Osteoblast (primary cell): Measurements from ENCODE around the gene IL1RAPL1. TPM values are rescaled to one million over a fixed set of nuclear protein-coding genes. Genes with fewer than 3 reads are reported as not detected.

Source experiments
- DNase-seq: peaks from one replicate; pipeline ENCODE4 v3.0.0; 2011; ENCODE audit warnings: low spot score, mixed read lengths; ENCODE audit not compliant: insufficient read length; ENCODE audit errors: missing footprints
- H2AFZ ChIP-seq: 2 replicates; pipeline ENCODE4 v1.6.0; 2011; ENCODE audit warnings: mild to moderate bottlenecking, low read length
- H3K27ac ChIP-seq: 2 replicates; pipeline ENCODE4 v1.5.1; 2011; ENCODE audit warnings: mild to moderate bottlenecking, low read depth, low read length, moderate library complexity
- H3K27me3 ChIP-seq: 2 replicates; pipeline ENCODE4 v1.6.0; 2012; ENCODE audit warnings: mild to moderate bottlenecking, control low read depth, inconsistent platforms, low read length, moderate library complexity; ENCODE audit not compliant: insufficient read depth
- H3K36me3 ChIP-seq: 2 replicates; pipeline ENCODE4 v1.5.1; 2011; ENCODE audit warnings: mild to moderate bottlenecking, low read length, control low read depth, moderate library complexity; ENCODE audit not compliant: insufficient read depth
- H3K4me1 ChIP-seq: 2 replicates; pipeline ENCODE4 v1.5.1; 2011; ENCODE audit warnings: mild to moderate bottlenecking, low read length, control low read depth, moderate library complexity; ENCODE audit not compliant: insufficient read depth
- H3K4me2 ChIP-seq: 2 replicates; pipeline ENCODE4 v1.6.0; 2011; ENCODE audit warnings: mild to moderate bottlenecking, low read length; ENCODE audit not compliant: insufficient read depth
- H3K4me3 ChIP-seq: fragments of 200-600 bp; sonication (generic); 3 replicates; pipeline ENCODE4 v1.5.1; 2012; ENCODE audit warnings: mild to moderate bottlenecking, low read length, inconsistent platforms; ENCODE audit not compliant: insufficient read depth
- H3K79me2 ChIP-seq: 2 replicates; pipeline ENCODE4 v1.6.0; 2012; ENCODE audit warnings: mild to moderate bottlenecking, low read length, control low read depth, inconsistent platforms; ENCODE audit not compliant: insufficient read depth
- H3K9me3 ChIP-seq: 2 replicates; pipeline ENCODE4 v1.5.1; 2011; ENCODE audit warnings: low read depth, low read length, control low read depth
- H4K20me1 ChIP-seq: 2 replicates; pipeline ENCODE4 v1.6.0; 2012; ENCODE audit warnings: mild to moderate bottlenecking, low read length, control low read depth; ENCODE audit not compliant: insufficient read depth
- total RNA-seq: library from RNA; depleted of rRNA; stranded (reverse); fragments of >200 nt; gene quantifications from 2 replicates; pipeline ENCODE4 v1.2.3, GENCODE V29; 2012
- TF ChIP-seq, protein P1 (sequence below): IDR thresholded peaks from 2 replicates; pipeline ENCODE4 v1.5.1; 2011; ENCODE audit warnings: mild to moderate bottlenecking, low read depth, low read length, moderate library complexity; ENCODE audit errors: extremely low read depth

The IL1RAPL1 gene
- total RNA-seq, 1 donor: under 0.01 TPM

DNA sequence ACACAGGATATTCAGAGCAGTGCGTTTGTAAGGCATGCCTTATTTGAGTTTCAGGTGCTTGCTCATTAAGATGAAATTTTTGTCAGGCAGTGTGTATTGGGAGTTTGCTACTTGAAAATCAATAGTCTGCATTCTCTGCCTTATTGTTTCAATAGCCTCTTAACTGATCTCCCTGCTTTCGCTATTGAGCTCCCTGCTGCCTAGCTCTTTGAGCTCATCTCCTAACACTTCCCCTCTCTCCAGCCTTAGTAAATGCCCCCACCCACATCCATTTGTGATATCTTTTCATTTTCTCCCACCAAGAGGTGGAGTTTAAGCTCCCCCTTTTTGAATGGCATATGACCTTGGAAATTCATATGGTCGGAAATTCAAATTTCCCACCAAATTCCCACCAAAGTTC, 256.6 kb downstream of the IL1RAPL1 start:
- TF ChIP-seq, protein P1, sequence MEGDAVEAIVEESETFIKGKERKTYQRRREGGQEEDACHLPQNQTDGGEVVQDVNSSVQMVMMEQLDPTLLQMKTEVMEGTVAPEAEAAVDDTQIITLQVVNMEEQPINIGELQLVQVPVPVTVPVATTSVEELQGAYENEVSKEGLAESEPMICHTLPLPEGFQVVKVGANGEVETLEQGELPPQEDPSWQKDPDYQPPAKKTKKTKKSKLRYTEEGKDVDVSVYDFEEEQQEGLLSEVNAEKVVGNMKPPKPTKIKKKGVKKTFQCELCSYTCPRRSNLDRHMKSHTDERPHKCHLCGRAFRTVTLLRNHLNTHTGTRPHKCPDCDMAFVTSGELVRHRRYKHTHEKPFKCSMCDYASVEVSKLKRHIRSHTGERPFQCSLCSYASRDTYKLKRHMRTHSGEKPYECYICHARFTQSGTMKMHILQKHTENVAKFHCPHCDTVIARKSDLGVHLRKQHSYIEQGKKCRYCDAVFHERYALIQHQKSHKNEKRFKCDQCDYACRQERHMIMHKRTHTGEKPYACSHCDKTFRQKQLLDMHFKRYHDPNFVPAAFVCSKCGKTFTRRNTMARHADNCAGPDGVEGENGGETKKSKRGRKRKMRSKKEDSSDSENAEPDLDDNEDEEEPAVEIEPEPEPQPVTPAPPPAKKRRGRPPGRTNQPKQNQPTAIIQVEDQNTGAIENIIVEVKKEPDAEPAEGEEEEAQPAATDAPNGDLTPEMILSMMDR: no peak
- Histone ChIP-seq H3K79me2 (no peaks in the 10 kb centered on the region), H3K4me3 (no peak overlapping the region)

DNA sequence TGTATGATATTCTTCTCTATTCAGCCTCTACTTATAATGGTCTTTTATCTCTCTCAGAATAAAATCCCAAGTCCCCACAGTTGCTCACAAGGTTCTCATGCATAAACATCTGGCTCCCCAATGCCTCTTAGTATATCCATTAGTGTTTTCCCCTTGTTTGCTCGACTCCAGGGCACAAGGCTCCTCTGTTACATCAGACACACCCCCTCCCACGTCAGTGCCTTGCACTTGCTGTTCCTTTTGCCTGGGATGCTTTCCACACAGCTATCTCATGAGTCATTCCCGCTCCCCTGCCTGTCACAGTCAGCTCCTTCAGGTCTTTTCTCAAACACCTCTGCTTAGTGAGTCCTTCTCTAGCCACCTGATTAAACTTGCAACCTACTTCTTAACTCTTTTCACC, 260.2 kb downstream of the IL1RAPL1 start:
- Histone ChIP-seq H3K27me3 (no peaks in the 10 kb centered on the region), H2AFZ (no peak overlapping the region), H4K20me1 (no peaks in the 10 kb centered on the region), H3K4me2 (no peak overlapping the region), H3K36me3 (no peaks in the 10 kb centered on the region), H3K4me3 (no peak overlapping the region), H3K27ac (no peak overlapping the region), H3K79me2 (no peaks in the 10 kb centered on the region), H3K9me3 (no peaks in the 10 kb centered on the region), H3K4me1 (no peaks in the 10 kb centered on the region)
- DNase-seq: no peak
- TF ChIP-seq, protein P1: no peak

More for the DNA sequence above, 256.6 kb downstream of the IL1RAPL1 start:
- DNase-seq: no peak
- no peaks in the 10 kb centered on the region for H3K9me3 ChIP-seq
- H3K4me1 ChIP-seq: no peaks in the 10 kb centered on the region
- H3K27me3 ChIP-seq: no peaks in the 10 kb centered on the region
- H3K4me2 ChIP-seq: no peak overlapping the region
- no peaks in the 10 kb centered on the region for H4K20me1 ChIP-seq
- no peaks in the 10 kb centered on the region for H3K36me3 ChIP-seq
- H3K27ac ChIP-seq: no peak overlapping the region
- H2AFZ ChIP-seq: no peak overlapping the region

DNA sequence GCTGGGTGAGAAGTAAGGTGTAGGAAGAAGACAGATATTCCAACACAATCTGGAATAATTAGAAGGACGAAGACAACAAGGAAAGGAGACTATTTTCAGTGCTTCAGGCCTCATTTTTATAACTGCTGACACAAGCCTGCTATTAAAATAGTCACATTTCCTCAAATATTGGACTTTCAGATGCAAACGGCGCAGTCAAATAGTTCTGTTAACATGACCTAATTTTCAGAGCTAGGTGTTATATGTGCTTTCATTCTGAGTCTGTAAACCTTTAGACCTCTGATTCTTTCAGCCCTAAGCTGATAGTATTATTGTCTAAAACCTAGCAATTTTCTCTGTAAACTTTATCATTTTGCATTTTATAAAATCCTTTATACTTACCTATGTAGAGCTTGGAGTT, 261.5 kb downstream of the IL1RAPL1 start:
- Histone ChIP-seq H3K79me2 (no peaks in the 10 kb centered on the region), H2AFZ (no peak overlapping the region), H3K4me1 (no peaks in the 10 kb centered on the region), H3K27ac (no peak overlapping the region), H4K20me1 (no peaks in the 10 kb centered on the region), H3K4me2 (no peak overlapping the region), H3K4me3 (no peak overlapping the region), H3K36me3 (no peaks in the 10 kb centered on the region), H3K9me3 (no peaks in the 10 kb centered on the region), H3K27me3 (no peaks in the 10 kb centered on the region)
- DNase-seq: no peak
- TF ChIP-seq, protein P1: no peak

DNA sequence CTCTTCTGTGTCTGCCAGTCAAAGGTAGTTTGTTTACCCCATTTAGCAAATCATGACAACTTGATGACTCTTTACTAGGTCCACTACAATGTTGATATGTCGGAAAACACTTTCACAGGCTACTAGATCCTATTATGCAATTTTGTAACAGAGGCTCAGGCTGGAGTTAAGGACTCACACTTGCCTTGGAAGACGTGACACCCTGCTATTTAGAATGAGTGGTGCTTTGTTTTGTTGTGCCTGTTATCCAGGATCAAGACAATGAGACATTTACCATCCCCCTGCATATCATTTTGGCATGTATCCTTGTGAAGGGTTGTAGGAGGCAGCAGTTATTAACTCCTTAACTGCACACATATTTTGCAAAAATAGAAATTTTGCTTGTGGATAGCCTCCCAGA, 263.7 kb downstream of the IL1RAPL1 start:
- Histone ChIP-seq H3K4me1 (no peaks in the 10 kb centered on the region), H3K4me2 (no peak overlapping the region), H4K20me1 (no peaks in the 10 kb centered on the region), H3K36me3 (no peaks in the 10 kb centered on the region), H3K4me3 (no peak overlapping the region), H2AFZ (no peak overlapping the region), H3K9me3 (no peaks in the 10 kb centered on the region), H3K79me2 (no peaks in the 10 kb centered on the region), H3K27me3 (no peaks in the 10 kb centered on the region), H3K27ac (no peak overlapping the region)
- no peak for DNase-seq
- TF ChIP-seq, protein P1: no peak
